Measurements from ENCODE around the gene OSBPL7.

DNA sequence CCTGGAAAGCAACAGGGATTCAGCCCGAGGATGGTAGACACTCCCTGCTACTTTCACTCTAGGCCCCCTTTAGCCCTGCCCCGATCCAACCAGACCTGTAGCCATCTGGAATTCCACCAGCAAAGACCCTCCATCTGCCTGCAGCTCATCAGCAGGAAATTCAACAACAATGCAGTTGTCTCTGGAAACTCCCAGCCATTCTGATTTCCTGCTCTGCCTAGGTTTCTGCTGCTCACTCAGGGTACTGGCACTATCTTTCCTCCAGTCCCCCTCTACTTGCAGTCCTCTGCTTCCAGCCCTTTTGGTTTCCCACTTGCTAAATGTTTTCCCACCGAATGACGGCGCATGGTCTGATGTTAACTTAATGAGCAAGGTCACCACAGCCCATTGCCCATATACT, 32.0 kb upstream of the OSBPL7 start:
- TF ChIP-seq, protein P1, sequence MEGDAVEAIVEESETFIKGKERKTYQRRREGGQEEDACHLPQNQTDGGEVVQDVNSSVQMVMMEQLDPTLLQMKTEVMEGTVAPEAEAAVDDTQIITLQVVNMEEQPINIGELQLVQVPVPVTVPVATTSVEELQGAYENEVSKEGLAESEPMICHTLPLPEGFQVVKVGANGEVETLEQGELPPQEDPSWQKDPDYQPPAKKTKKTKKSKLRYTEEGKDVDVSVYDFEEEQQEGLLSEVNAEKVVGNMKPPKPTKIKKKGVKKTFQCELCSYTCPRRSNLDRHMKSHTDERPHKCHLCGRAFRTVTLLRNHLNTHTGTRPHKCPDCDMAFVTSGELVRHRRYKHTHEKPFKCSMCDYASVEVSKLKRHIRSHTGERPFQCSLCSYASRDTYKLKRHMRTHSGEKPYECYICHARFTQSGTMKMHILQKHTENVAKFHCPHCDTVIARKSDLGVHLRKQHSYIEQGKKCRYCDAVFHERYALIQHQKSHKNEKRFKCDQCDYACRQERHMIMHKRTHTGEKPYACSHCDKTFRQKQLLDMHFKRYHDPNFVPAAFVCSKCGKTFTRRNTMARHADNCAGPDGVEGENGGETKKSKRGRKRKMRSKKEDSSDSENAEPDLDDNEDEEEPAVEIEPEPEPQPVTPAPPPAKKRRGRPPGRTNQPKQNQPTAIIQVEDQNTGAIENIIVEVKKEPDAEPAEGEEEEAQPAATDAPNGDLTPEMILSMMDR (IDR thresholded peaks at IDR 0.05), result no peak
- TF ChIP-seq POLR2A (IDR thresholded peaks at IDR 0.05) (no peak), EP300 (IDR thresholded peaks at IDR 0.05) (no peak)
